Epithelial cell of esophagus (primary cell): ENCODE data around the gene WDR76.
A peak's percentile ranks its signal among the peaks of the same experiment; 100 is the strongest.

Experiments used
- DNase-seq: peaks from one replicate; pipeline ENCODE4 v3.0.0; 2010; ENCODE audit warnings: low read depth
- H3K4me3 ChIP-seq: 2 replicates; pipeline ENCODE4 v1.5.1; 2011; ENCODE audit warnings: mild to moderate bottlenecking, low read length, control low read depth
- TF ChIP-seq, protein P1 (sequence below): IDR thresholded peaks from 2 replicates; pipeline ENCODE4 v1.5.1; 2011; ENCODE audit warnings: low read depth, mild to moderate bottlenecking, low read length, control low read depth, inconsistent platforms; ENCODE audit not compliant: insufficient read depth; ENCODE audit errors: missing control alignments

Gene WDR76

DNA sequence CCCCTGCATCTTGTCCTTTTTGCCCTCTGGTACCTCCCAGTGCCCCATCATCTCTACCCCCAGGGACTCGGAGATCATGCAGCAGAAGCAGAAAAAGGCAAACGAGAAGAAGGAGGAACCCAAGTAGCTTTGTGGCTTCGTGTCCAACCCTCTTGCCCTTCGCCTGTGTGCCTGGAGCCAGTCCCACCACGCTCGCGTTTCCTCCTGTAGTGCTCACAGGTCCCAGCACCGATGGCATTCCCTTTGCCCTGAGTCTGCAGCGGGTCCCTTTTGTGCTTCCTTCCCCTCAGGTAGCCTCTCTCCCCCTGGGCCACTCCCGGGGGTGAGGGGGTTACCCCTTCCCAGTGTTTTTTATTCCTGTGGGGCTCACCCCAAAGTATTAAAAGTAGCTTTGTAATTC lies 33.2 kb upstream of the WDR76 start:
- H3K4me3 ChIP-seq, result peak overlapping the region; percentile 99
- no peak for DNase-seq
- TF ChIP-seq, protein P1, sequence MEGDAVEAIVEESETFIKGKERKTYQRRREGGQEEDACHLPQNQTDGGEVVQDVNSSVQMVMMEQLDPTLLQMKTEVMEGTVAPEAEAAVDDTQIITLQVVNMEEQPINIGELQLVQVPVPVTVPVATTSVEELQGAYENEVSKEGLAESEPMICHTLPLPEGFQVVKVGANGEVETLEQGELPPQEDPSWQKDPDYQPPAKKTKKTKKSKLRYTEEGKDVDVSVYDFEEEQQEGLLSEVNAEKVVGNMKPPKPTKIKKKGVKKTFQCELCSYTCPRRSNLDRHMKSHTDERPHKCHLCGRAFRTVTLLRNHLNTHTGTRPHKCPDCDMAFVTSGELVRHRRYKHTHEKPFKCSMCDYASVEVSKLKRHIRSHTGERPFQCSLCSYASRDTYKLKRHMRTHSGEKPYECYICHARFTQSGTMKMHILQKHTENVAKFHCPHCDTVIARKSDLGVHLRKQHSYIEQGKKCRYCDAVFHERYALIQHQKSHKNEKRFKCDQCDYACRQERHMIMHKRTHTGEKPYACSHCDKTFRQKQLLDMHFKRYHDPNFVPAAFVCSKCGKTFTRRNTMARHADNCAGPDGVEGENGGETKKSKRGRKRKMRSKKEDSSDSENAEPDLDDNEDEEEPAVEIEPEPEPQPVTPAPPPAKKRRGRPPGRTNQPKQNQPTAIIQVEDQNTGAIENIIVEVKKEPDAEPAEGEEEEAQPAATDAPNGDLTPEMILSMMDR, result no peak

DNA sequence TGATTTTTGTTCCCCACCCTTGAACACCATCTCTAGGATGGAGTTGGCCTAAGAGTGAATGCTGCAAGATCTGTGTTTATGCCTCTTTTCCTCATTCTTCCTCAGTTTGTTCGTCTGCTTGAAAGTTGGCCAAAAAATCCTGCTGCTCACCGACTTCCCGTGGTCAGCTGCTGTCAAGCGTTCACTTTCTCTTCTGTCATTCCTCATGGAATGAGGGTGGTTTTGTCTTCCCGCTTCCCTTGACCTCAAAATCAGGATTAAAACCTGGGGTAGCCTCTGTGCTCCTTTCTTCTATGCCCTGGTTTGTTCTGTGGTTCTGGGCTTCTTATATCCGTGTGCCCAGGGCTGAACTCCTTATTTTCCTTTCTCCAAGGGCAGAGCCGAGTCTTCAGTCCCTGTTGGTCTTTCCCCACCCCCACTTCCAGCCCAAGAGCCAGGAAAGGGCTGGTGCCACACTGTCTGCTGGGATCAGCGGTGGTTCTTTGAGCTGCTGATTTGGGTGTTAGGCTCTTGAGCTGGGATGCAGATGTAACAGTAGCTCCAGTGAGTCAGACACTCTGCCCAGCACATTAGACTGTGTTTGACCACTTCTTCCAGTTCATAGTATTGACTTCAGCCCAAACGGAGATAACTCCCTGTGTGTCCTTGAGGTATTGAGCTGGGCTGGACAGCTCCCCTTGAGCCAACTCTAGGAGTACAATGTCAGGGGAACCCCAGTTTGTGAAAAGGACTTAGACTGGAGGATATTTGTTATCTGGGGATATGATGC lies 32.3 kb upstream of the WDR76 start:
- H3K4me3 ChIP-seq, result no peak overlapping the region
- DNase-seq, result no peak

DNA sequence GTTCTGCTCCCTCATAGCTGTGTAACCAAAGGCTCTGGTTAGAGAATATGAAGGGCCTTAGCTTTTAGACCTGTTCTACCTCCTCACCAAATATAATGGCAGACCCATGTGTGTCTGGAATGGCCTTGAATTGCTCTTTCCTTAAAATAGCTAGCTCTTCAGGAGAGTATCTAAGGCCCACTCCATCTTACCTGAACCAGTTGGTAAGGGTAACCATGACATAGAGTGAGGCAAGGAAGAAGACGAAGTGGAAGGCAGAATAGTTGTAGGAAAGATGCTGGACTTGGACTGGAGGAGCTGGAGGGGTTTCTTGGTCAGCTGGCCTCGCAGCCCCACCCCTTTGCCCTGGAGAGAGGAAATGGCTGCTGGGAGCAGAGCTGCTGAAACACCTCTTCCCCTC lies 31.6 kb upstream of the WDR76 start:
- no peak for DNase-seq
- no peak overlapping the region for H3K4me3 ChIP-seq
- TF ChIP-seq, protein P1, result no peak

More for the DNA sequence above, 32.3 kb upstream of the WDR76 start:
- TF ChIP-seq, protein P1, result no peak

DNA sequence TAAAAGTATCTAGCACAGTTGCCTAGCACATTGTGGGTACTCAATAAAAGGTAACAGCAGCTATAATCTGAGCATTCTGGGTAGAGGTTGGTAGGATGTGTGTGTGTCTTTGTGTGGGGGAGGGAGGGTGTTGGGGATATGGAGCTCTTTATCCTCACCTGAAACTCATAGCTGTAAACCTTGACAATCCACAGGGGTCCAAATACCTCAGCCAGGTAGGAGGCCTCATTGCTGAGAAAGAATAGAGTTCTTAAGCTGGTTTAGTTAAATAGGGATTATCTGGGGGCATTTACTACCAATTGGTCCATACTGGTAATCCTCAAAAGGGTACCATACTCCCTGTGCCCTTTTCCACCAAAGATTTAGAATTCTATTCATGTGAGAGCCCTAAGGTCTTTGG lies 30.8 kb upstream of the WDR76 start:
- no peak for DNase-seq
- H3K4me3 ChIP-seq, result no peak overlapping the region
- TF ChIP-seq, protein P1, result no peak

DNA sequence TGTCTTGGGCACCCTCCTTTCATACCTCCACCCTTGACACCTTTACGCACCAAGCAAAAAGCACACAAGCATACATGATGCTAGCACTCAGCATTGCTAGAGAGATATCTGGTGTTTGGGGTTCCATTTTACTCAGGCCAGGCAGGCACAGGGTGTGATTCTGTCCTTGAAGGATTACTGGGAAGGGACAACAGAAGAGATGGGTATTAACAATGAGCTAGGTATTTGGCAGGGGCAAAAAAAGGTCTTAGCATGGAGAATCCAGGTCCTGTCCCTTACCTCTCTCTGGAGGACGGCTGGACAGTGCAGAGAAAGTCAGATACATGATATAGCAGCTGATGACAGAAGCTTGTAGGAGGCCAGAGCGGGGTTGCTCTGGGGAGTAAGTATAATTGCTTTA lies 30.2 kb upstream of the WDR76 start:
- TF ChIP-seq, protein P1, result no peak
- DNase-seq, result no peak
- H3K4me3 ChIP-seq, result no peak overlapping the region

DNA sequence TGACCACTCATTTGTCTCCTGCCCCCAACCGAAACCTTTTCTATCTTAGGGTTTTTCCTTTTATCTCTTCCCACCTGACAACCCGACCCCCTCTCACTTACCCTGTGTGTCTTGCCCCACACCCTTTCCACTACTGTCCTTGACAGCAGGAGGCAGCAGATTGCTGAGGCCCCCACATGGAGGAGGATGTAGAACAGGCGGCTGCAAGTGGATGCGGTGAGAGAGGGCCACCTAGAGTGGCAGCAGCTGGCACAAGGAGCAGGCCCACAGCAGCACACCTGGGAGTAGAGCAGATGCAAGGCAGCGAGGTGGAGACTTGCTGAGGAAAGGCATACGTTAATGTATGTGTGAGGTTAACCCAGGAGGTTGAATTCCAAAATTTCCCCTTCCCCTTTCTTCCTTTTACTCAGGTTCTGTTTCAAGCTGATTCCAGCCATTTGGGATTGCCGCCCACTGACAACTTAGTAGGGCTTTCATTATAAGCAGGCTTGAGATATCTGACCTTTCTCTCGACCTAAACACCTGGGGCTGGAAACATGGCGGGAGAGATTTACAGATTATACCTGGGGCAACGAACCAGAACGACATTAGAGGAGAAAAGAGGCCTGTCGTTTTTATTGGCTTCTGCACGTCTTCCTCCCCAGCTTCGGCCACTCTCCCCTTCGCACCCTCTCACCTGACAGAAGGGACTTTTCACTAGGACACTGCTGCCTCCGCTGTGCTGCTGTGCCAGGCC lies 27.4 kb upstream of the WDR76 start:
- no peak overlapping the region for H3K4me3 ChIP-seq
- DNase-seq, result no peak
- TF ChIP-seq, protein P1, result peak; percentile 4
